HG03354 (cell line): Measurements from ENCODE around the gene PSORS1C1.
A peak's percentile ranks its signal among the peaks of the same experiment; 100 is the strongest.
"Not testable (repeated sequence)": the region's sequence is repeated elsewhere in the genome, so short reads cannot be mapped to it uniquely, and the experiment has no call there.

Experiments used
- ATAC-seq: cut with Tn5 transposase; IDR thresholded peaks from one replicate; pipeline ENCODE4 v1.9.1; 2021; ENCODE audit warnings: mild to moderate bottlenecking; ENCODE audit not compliant: unreplicated experiment, poor library complexity, severe bottlenecking

Gene PSORS1C1

DNA sequence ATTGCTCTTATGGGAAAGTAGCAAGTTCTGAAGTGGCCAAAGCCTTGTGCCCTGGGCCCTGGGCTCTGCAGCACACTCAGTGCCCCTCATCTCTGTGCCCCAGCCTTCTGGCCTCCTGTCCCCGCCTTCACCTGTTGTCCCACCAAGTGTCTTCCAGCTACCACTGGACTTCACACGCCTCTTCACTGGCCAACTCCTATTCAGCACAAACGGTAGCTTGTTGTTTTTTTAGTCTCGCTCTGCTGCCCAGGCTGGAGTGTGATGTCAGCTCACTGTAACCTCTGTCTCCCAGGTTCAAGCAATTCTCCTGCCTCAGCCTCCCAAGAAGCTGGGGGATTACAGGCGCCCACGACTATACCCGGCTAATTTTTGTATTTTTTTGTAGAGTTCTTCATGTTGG lies 38.2 kb downstream of the PSORS1C1 start:
- no peak for ATAC-seq

GRCh38 chr6:31154436-31154835 lies 39.8 kb downstream of the PSORS1C1 start:
- ATAC-seq = no peak

- no peak for ATAC-seq
Observed at GRCh38 chr6:31156641-31157040, 42.0 kb downstream of the PSORS1C1 start.

- ATAC-seq = no peak
Observed at GRCh38 chr6:31157513-31158139, 43.0 kb downstream of the PSORS1C1 start, which contains the start of gene CCHCR1. CCHCR1 (minus strand) TSS chr6:31157802; CDS start chr6:31157600, 202 bp downstream.

- ATAC-seq = peak; percentile 89
Observed at GRCh38 chr6:31158140-31158862, 43.7 kb downstream of the PSORS1C1 start, which contains the start of gene TCF19. TCF19 (plus strand) TSS chr6:31158589; CDS start chr6:31159470, 881 bp downstream.

- ATAC-seq = no peak
Observed at GRCh38 chr6:31158863-31159855, 44.6 kb downstream of the PSORS1C1 start.

- ATAC-seq = no peak
Observed at GRCh38 chr6:31161216-31162126, 46.9 kb downstream of the PSORS1C1 start.

DNA sequence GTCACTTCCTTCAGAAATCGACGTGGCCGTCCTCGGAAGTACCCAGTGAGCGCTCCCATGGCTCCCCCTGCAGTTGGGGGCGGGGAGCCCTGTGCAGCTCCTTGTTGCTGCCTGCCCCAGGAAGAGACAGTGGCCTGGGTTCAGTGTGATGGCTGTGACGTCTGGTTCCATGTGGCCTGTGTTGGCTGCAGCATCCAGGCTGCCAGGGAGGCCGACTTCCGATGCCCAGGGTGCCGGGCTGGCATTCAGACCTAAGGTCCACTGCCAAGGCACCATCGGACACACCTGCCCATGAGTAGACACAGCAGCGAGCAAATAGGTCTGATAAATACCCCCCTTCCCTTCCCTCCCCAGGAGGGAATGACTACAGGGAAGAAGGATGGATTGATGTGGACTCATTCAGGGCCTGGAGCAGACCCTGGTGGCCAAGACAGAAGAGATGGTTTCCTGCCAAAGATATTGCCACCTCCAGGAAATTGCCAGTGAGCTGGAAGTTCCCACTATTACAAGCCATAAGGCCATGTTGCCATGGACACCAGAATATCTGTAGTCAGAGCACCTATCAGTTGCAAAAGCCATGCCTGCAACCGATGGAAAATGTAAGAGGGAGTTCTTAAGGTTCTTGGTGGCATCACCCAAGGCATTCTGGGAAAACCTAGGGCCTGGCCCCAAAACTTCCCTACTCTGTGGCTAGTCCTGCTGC lies 48.0 kb downstream of the PSORS1C1 start:
- ATAC-seq = no peak

DNA sequence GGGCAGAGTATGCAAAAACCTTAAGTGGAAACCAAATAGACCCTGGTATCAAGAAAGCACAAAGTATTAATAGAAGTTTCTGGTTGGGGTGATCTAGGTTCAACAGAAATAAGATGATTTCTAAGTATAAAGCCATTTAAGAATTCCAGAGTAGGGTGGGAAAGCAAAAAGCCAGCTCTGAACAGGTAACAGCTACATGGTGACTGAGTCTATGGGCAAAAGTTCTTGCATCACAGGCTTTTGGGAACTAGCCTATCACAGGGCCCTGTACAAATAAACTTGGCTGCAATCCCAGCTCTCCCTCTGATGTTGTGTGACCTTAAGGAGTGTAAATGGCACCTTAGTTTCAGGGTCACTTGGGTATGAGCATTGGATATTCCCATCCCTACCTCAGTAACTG lies 49.3 kb downstream of the PSORS1C1 start:
- no peak for ATAC-seq

DNA sequence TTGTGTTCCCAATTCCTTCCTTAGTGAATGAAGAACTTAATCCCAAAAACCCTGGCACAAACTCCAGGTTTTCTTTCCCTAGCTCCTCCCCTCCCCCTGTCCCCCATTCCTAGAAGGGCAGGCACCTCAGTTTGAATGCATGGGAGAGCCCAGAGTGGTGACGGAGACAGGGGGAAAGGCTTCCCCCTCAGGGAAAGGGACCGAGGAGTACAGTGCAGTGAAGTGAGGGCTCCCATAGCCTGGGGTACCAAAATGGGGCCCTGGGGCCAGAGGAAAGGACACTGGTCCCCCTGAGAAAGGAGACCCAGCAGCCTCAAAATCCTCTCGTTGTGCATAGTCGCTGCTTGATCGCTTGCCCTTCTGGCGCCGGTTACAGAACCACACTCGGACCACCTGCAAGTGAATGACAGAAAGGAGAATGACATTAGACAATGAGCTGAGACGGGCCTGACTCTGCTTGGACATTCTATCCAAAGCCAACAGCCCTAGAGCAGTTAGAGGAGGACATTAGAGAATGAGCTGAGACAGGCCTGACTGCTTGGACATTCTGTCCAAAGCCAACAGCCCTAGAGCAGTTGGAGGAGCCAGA lies 50.0 kb downstream of the PSORS1C1 start:
- not testable (repeated sequence) for ATAC-seq

- ATAC-seq = peak; percentile 85
Observed at GRCh38 chr6:31165064-31165832, 50.6 kb downstream of the PSORS1C1 start.

GRCh38 chr6:31165986-31166385 lies 51.4 kb downstream of the PSORS1C1 start:
- ATAC-seq = no peak

- no peak for ATAC-seq
Observed at GRCh38 chr6:31168606-31169005, 54.0 kb downstream of the PSORS1C1 start.

DNA sequence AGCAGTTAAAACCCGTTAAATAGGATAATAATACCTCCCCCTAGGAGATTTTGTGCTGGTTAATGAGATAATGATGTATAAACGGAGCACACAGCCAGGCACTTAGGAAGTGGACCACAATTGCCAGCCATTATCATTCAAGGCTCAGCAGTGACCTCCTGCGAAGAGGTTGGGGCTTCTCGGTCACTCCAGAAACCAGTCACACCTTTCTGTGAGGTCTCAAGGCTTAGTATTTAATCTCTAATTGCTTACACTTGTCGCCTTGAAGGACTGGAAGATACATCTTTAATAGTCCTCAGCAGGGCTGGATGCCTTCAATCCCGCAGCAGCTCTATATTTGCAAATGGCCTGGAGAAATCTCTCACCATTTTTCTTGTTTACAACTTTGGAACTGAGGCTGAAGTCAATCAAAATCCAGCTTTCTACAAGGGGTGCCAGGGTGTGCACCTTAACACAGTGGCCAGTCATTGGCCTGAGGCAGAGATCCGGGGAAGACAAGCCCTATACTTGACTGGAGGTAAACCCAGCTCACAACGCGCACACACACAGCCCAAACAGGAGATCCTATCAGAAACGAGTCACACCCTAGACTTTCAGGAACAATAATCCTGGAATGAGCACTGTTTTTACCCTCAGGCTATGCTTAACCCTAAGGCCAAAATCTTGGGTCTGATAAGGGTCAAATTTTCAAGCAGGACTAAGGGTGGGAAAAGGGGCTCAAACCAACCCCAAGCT lies 54.7 kb downstream of the PSORS1C1 start:
- ATAC-seq = no peak

DNA sequence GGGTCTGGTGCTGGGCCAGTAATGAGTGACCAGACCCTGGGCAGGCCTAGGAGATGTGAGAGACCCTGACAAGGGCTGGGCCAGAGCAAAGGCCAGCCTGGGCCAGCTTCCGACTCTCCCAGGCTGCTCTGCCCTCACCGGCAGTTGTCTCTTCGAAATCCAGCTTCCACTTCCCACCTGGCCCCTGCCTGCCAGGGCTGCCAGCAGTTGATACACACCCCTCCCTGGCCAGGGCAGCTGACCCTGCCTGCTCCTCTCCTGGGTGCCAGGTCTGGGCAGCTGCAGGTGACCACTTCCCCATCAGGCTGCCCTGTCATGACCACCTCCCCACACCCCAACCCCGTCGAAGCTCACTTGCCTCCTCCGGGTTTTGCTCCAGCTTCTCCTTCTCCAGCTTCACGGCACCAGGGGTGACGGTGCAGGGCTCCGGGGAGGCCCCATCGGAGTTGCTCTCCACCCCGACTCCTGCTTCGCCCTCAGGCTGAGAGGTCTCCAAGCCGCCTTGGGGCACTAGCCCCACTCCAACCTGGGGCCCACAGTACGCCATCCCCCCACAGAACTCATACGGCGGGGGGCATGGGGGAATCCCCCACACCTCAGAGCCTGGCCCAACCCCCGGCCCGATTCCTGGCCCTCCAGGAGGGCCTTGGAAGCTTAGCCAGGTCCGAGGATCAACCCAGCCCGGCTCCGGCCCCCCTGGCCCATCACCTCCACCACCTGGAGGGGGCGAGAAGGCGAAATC lies 55.4 kb downstream of the PSORS1C1 start:
- ATAC-seq = not testable (repeated sequence)

GRCh38 chr6:31170600-31170881 lies 55.9 kb downstream of the PSORS1C1 start, which contains the start of gene POU5F1:
POU5F1 (minus strand) TSS chr6:31170682; CDS start chr6:31170620, 62 bp downstream.
- no peak for ATAC-seq
